Cardiac muscle cell (in vitro differentiated cells and primary cell): Measurements from ENCODE around the gene TMEM81. TPM values are rescaled to one million over a fixed set of nuclear protein-coding genes. Genes with fewer than 3 reads are reported as not detected.

ENCODE experiments used
- DNase-seq, 2 donors: peaks; one replicate each; pipeline versions ENCODE4 v3.0.0 to v3.0.0-alpha.2; 2010 to 2017; ENCODE audit warnings: low read depth in 1 of 2, low spot score in 1 of 2
- H3K27ac ChIP-seq: fragments of 200-600 bp; sonication (generic); 2 replicates; pipeline ENCODE4 v1.5.1; 2016
- H3K27me3 ChIP-seq: fragments of 200-600 bp; sonication (generic); 2 replicates; pipeline ENCODE4 v1.6.0; 2016; ENCODE audit warnings: control low read depth
- H3K36me3 ChIP-seq: fragments of 200-600 bp; sonication (generic); 2 replicates; pipeline ENCODE4 v1.5.1; 2016; ENCODE audit warnings: control low read depth
- H3K4me1 ChIP-seq: fragments of 200-600 bp; sonication (generic); 2 replicates; pipeline ENCODE4 v1.8.1; 2017; ENCODE audit warnings: low read depth, mild to moderate bottlenecking, mixed run types
- H3K4me3 ChIP-seq: fragments of 200-600 bp; sonication (generic); 2 replicates; pipeline ENCODE4 v1.5.1; 2016; ENCODE audit warnings: mild to moderate bottlenecking
- H3K9me3 ChIP-seq: fragments of 200-600 bp; sonication (generic); 2 replicates; pipeline ENCODE4 v1.5.1; 2017; ENCODE audit warnings: low read depth, mild to moderate bottlenecking, control low read depth
- CTCF ChIP-seq: IDR thresholded peaks from 2 replicates; pipeline ENCODE4 v1.5.1; 2012; ENCODE audit warnings: low read depth, mild to moderate bottlenecking, low read length
- polyA plus RNA-seq: library from polyadenylated mRNA; unstranded; fragments of >200 nt; fragmentation: Nextera tagmentation; extraction: Ambion mirVana; gene quantifications from 2 replicates; pipeline ENCODE4 v1.2.1, GENCODE V29; 2016
- total RNA-seq: library from RNA; depleted of rRNA; stranded (reverse); fragments of >200 nt; gene quantifications from 2 replicates; pipeline ENCODE4 v1.2.3, GENCODE V29; 2016

The TMEM81 gene
- total and polyA plus RNA-seq, 2 experiments from 2014 or later: 1.1 to 2.1 TPM

GRCh38 chr1:205109711-205110110 lies 25.5 kb upstream of the TMEM81 start:
- H3K27me3 ChIP-seq: no peaks in the 10 kb centered on the region
- H3K4me3 ChIP-seq: no peak overlapping the region
- H3K27ac ChIP-seq: no peak overlapping the region
- H3K36me3 ChIP-seq: peaks cover 21% of the 10 kb centered on the region
- DNase-seq: no peak
- no peaks in the 10 kb centered on the region for H3K4me1 ChIP-seq
- no peak for TF ChIP-seq CTCF
- no peaks in the 10 kb centered on the region for H3K9me3 ChIP-seq

DNA sequence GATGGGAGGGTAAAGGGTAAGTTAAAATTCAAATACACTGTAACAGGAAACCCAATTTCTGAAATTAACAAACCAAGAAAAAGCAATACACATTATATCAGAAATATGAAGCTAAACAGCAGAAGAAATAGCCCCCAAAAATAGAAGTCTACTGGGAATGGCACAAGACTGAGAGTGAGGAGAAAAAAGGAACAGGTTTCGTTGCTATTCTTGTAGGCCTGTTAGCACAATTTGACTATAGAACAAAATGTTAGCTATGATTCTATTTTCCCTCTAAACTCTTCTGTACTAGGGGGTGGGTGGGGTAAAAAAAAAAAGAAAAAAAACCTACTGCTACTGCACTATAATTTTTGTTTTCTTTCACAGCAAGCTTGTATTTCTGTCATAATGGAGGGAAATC lies 25.0 kb upstream of the TMEM81 start:
- no peaks in the 10 kb centered on the region for H3K4me1 ChIP-seq
- DNase-seq: no peak
- no peaks in the 10 kb centered on the region for H3K27me3 ChIP-seq
- no peaks in the 10 kb centered on the region for H3K9me3 ChIP-seq
- H3K4me3 ChIP-seq: no peak overlapping the region
- H3K36me3 ChIP-seq: peaks cover 21% of the 10 kb centered on the region
- no peak for TF ChIP-seq CTCF
- no peak overlapping the region for H3K27ac ChIP-seq

DNA sequence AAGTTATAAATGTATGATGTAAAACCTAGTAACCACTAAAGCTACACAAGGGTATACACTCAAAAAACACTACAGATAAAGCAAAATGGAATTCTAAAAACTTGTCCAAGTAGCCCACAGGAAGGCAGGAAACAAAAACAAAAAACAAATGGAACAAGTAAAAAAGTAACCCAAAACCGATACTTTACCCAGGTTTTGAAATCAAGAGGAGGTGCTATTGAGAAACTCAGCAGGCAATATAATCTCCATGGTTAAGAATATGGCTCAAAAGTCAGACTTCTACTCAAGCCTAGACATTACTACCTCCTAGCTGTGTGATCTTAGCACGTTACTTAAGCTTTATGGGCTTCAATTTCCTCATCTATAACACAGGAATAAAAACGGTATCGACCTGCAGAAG lies 24.2 kb upstream of the TMEM81 start:
- Histone ChIP-seq H3K27me3 (no peaks in the 10 kb centered on the region), H3K4me1 (no peaks in the 10 kb centered on the region), H3K36me3 (peaks cover 16% of the 10 kb centered on the region), H3K9me3 (no peaks in the 10 kb centered on the region), H3K27ac (no peak overlapping the region), H3K4me3 (no peak overlapping the region)
- no peak for DNase-seq
- no peak for TF ChIP-seq CTCF

GRCh38 chr1:205107327-205107726 lies 23.1 kb upstream of the TMEM81 start:
- Histone ChIP-seq H3K27me3 (no peaks in the 10 kb centered on the region), H3K9me3 (no peaks in the 10 kb centered on the region), H3K27ac (no peak overlapping the region), H3K4me1 (no peaks in the 10 kb centered on the region), H3K36me3 (peaks cover 19% of the 10 kb centered on the region), H3K4me3 (no peak overlapping the region)
- DNase-seq: no peak
- no peak for TF ChIP-seq CTCF

- Histone ChIP-seq H3K36me3 (peaks cover 59% of the 10 kb centered on the region), H3K4me1 (no peaks in the 10 kb centered on the region), H3K27me3 (no peaks in the 10 kb centered on the region), H3K9me3 (no peaks in the 10 kb centered on the region), H3K4me3 (no peak overlapping the region), H3K27ac (no peak overlapping the region)
- DNase-seq: no peak
- no peak for TF ChIP-seq CTCF
These were observed 18.1 kb upstream of the TMEM81 start for GRCh38 chr1:205102404-205102803.

GRCh38 chr1:205098242-205098641 lies 14.0 kb upstream of the TMEM81 start:
- no peak overlapping the region for H3K4me3 ChIP-seq
- no peaks in the 10 kb centered on the region for H3K27me3 ChIP-seq
- no peaks in the 10 kb centered on the region for H3K9me3 ChIP-seq
- no peaks in the 10 kb centered on the region for H3K4me1 ChIP-seq
- TF ChIP-seq CTCF: no peak
- DNase-seq: no peak
- H3K36me3 ChIP-seq: peaks cover 80% of the 10 kb centered on the region
- H3K27ac ChIP-seq: no peak overlapping the region
